OCI-LY7 (cell line): ENCODE results near the gene IFT80.

Experiments
- EZH2phosphoT487 ChIP-seq: fragments of 200-600 bp; sonication (generic); IDR thresholded peaks from 2 replicates; pipeline ENCODE4 v1.6.1; 2018; ENCODE audit warnings: low read depth, borderline replicate concordance, mild to moderate bottlenecking, mixed run types, antibody characterized with exemption, low read length, moderate library complexity, mixed read lengths
- TF ChIP-seq, protein P1 (sequence below): fragments of 200-600 bp; sonication (generic); conservative IDR thresholded peaks from 2 replicates; pipeline ENCODE4 v1.5.1; 2014; ENCODE audit warnings: mild to moderate bottlenecking, antibody characterized with exemption, low read length, moderate library complexity, mixed read lengths

DNA sequence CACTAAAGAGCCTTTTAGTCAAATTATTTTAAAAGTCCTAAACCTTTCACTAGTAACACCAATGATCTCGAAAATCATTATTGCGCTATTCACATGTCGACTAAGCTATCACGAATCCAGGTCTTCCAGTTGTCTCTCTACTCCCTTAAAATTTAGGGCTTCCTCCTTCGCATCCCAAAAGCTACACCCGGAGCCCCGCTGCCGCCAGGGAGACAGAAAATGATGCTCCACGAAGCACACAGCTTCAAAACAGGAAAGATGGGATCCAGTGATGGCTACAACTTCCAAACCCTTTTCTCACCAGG, 253 bp downstream of the IFT80 start:
- TF ChIP-seq, protein P1, sequence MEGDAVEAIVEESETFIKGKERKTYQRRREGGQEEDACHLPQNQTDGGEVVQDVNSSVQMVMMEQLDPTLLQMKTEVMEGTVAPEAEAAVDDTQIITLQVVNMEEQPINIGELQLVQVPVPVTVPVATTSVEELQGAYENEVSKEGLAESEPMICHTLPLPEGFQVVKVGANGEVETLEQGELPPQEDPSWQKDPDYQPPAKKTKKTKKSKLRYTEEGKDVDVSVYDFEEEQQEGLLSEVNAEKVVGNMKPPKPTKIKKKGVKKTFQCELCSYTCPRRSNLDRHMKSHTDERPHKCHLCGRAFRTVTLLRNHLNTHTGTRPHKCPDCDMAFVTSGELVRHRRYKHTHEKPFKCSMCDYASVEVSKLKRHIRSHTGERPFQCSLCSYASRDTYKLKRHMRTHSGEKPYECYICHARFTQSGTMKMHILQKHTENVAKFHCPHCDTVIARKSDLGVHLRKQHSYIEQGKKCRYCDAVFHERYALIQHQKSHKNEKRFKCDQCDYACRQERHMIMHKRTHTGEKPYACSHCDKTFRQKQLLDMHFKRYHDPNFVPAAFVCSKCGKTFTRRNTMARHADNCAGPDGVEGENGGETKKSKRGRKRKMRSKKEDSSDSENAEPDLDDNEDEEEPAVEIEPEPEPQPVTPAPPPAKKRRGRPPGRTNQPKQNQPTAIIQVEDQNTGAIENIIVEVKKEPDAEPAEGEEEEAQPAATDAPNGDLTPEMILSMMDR: no peak
- TF ChIP-seq EZH2phosphoT487: no peak
